ENCODE data around the gene OR8B12.
"Not testable (repeated sequence)": the region's sequence is repeated elsewhere in the genome, so short reads cannot be mapped to it uniquely, and the experiment has no call there.

Gene OR8B12

GRCh38 chr11:124518989-124519451 lies 24.4 kb downstream of the OR8B12 start:
- ATAC-seq (ENCODE audit: low read depth) (no peak), DNase-seq (ENCODE audit: low spot score) (no peak)
- TF ChIP-seq CTCF (IDR thresholded peaks at IDR 0.05; ENCODE audit: poor library complexity, severe bottlenecking): no peak
- Histone ChIP-seq H3K27ac (ENCODE audit: poor library complexity, severe bottlenecking) (no peak overlapping the region), H3K36me3 (ENCODE audit: low read depth) (no peaks in the 10 kb centered on the region), H3K4me3 (ENCODE audit: severe bottlenecking) (no peak overlapping the region), H3K9me3 (ENCODE audit: severe bottlenecking) (no peaks in the 10 kb centered on the region), H3K27me3 (ENCODE audit: insufficient read depth, poor library complexity, severe bottlenecking) (peaks cover 5% of the 10 kb centered on the region), H3K4me1 (ENCODE audit: insufficient read depth, poor library complexity, severe bottlenecking) (no peaks in the 10 kb centered on the region)

DNA sequence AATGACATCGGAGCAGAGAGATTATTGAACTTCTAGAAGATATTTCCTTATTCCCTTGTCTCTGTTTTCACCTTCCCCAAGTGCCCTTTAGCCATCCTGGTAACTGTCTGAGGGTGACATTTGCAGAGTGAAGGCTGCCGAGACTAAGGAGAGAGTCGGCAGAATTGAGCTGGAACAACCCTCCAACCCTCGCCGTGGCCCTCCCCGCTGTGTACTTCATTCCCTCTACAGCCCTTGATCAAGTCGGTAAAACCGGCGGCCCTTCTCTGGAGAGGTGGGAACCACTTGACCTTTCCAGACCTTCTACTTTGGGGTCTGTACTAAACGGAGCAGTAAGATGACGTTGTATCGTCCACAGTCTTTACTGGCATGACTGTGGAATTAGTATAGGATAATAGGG lies 26.1 kb downstream of the OR8B12 start:
- no peak for TF ChIP-seq CTCF (IDR thresholded peaks at IDR 0.05; ENCODE audit: poor library complexity, severe bottlenecking)
- Histone ChIP-seq H3K4me3 (ENCODE audit: severe bottlenecking) (no peak overlapping the region), H3K9me3 (ENCODE audit: severe bottlenecking) (no peaks in the 10 kb centered on the region), H3K27ac (ENCODE audit: poor library complexity, severe bottlenecking) (no peak overlapping the region), H3K27me3 (ENCODE audit: insufficient read depth, poor library complexity, severe bottlenecking) (peaks cover 6% of the 10 kb centered on the region), H3K4me1 (ENCODE audit: insufficient read depth, poor library complexity, severe bottlenecking) (no peaks in the 10 kb centered on the region), H3K36me3 (ENCODE audit: low read depth) (no peaks in the 10 kb centered on the region)
- DNase-seq (ENCODE audit: low spot score) (no peak), ATAC-seq (ENCODE audit: low read depth) (no peak)

DNA sequence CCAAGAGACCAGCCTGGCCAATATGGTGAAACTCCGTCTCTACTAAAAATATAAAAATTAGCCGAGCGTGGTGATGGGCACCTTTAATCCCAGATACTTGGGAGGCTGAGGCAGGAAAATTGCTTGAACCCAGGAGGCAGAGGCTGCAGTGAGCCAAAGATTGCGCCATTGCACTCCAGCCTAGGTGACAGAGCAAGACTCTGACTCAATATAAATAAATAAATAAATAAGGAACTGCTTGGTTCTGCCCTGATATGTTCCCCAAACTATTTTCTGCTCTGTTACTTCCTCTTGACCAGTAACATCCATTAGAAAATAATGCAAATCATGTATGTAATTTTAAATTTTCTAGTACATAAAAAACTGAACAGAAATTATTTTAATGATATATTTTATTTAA lies 28.8 kb downstream of the OR8B12 start:
- not testable (repeated sequence) for DNase-seq (ENCODE audit: low spot score)

DNA sequence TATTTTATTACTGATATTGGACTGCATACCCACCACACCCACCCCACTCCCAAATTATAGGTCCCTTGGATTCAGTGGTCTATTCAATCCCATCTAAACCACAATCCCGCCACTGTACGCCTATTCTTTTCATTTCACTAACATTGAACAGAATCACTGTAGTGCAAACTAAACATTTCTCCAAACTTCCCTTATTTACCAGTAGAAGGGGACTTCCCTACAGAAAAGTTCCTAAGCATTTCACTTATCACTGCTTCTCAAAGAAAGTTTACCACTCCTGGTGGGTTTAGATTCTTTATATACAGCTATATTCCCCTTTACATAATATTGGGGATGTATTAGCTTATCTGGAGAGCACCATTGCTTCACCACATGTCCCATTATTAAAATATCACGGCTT lies 29.3 kb downstream of the OR8B12 start:
- no peaks in the 10 kb centered on the region for H3K4me1 ChIP-seq (ENCODE audit: insufficient read depth, poor library complexity, severe bottlenecking)
- no peak overlapping the region for H3K4me3 ChIP-seq (ENCODE audit: severe bottlenecking)
- H3K36me3 ChIP-seq (ENCODE audit: low read depth): no peaks in the 10 kb centered on the region
- DNase-seq (ENCODE audit: low spot score) (no peak), ATAC-seq (ENCODE audit: low read depth) (no peak)
- H3K27me3 ChIP-seq (ENCODE audit: insufficient read depth, poor library complexity, severe bottlenecking): peaks cover 13% of the 10 kb centered on the region
- H3K9me3 ChIP-seq (ENCODE audit: severe bottlenecking): no peaks in the 10 kb centered on the region
- TF ChIP-seq CTCF (IDR thresholded peaks at IDR 0.05; ENCODE audit: poor library complexity, severe bottlenecking): no peak
- H3K27ac ChIP-seq (ENCODE audit: poor library complexity, severe bottlenecking): no peak overlapping the region

More for the DNA sequence above, 28.8 kb downstream of the OR8B12 start:
- H3K27me3 ChIP-seq (ENCODE audit: insufficient read depth, poor library complexity, severe bottlenecking): peaks cover 13% of the 10 kb centered on the region
- H3K4me1 ChIP-seq (ENCODE audit: insufficient read depth, poor library complexity, severe bottlenecking); H3K36me3 ChIP-seq (ENCODE audit: low read depth); H3K9me3 ChIP-seq (ENCODE audit: severe bottlenecking); H3K4me3 ChIP-seq (ENCODE audit: severe bottlenecking); H3K27ac ChIP-seq (ENCODE audit: poor library complexity, severe bottlenecking); ATAC-seq (ENCODE audit: low read depth): not testable (repeated sequence)

- H3K27me3 ChIP-seq (ENCODE audit: insufficient read depth, poor library complexity, severe bottlenecking): peaks cover 19% of the 10 kb centered on the region
- ATAC-seq (ENCODE audit: low read depth) (no peak), DNase-seq (ENCODE audit: low spot score) (no peak)
- TF ChIP-seq CTCF (IDR thresholded peaks at IDR 0.05; ENCODE audit: poor library complexity, severe bottlenecking): no peak
- H3K4me1 ChIP-seq (ENCODE audit: insufficient read depth, poor library complexity, severe bottlenecking): no peaks in the 10 kb centered on the region
- H3K36me3 ChIP-seq (ENCODE audit: low read depth): no peaks in the 10 kb centered on the region
- H3K9me3 ChIP-seq (ENCODE audit: severe bottlenecking): no peaks in the 10 kb centered on the region
- no peak overlapping the region for H3K27ac ChIP-seq (ENCODE audit: poor library complexity, severe bottlenecking)
- H3K4me3 ChIP-seq (ENCODE audit: severe bottlenecking): no peak overlapping the region
These were observed 31.7 kb downstream of the OR8B12 start for GRCh38 chr11:124511745-124512144.
